ENCODE results near the gene VPS50. TPM values are rescaled to one million over a fixed set of nuclear protein-coding genes. Genes with fewer than 3 reads are reported as not detected.

VPS50 gene
- total and polyA plus RNA-seq, 8 donors, result 2.3 to 48.5 (median 6.3) TPM

- Histone ChIP-seq H3K9me3 (peaks cover 0 to 19% (median 10%) of the 10 kb centered on the region in 4 donors), H3K27ac (no peak overlapping the region), H3K36me3 (no peaks in the 10 kb centered on the region), H3K4me3 (no peak overlapping the region), H3K4me1 (no peaks in the 10 kb centered on the region), H3K27me3 (no peaks in the 10 kb centered on the region)
- TF ChIP-seq, protein P1, sequence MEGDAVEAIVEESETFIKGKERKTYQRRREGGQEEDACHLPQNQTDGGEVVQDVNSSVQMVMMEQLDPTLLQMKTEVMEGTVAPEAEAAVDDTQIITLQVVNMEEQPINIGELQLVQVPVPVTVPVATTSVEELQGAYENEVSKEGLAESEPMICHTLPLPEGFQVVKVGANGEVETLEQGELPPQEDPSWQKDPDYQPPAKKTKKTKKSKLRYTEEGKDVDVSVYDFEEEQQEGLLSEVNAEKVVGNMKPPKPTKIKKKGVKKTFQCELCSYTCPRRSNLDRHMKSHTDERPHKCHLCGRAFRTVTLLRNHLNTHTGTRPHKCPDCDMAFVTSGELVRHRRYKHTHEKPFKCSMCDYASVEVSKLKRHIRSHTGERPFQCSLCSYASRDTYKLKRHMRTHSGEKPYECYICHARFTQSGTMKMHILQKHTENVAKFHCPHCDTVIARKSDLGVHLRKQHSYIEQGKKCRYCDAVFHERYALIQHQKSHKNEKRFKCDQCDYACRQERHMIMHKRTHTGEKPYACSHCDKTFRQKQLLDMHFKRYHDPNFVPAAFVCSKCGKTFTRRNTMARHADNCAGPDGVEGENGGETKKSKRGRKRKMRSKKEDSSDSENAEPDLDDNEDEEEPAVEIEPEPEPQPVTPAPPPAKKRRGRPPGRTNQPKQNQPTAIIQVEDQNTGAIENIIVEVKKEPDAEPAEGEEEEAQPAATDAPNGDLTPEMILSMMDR (IDR thresholded peaks at IDR 0.05), result no peak
- no peak for TF ChIP-seq EP300 (IDR thresholded peaks at IDR 0.05)
- TF ChIP-seq POLR2A (IDR thresholded peaks at IDR 0.05), result no peak
- no peak for TF ChIP-seq POLR2AphosphoS5 (IDR thresholded peaks at IDR 0.05)
- intact Hi-C loops (cut with DNase I; ENCODE audit: low total_unique reads), result no loop called here
- DNase-seq, result no peak
- WGBS, 5 donors, result 72 to 82% (median 74%) methylated on average over 3 of the region's 3 CpGs
Measured at GRCh38 chr7:93409324-93409723, 177.2 kb downstream of the VPS50 start.

Other genes with a start within 250 kb of the VPS50 start
- gene SAMD9, start 114.4 kb upstream of the VPS50 start, total RNA-seq, result 10 to 100 TPM in 1 of 5 donors, 1 to 10 TPM in 3, under 1 TPM in 1; 0.58 to 11.7 (median 8.8) TPM
- 1 to 10 TPM; 1.7 to 4.1 (median 3.8) TPM for gene SAMD9, start 114.4 kb upstream of the VPS50 start, polyA plus RNA-seq
- 10 to 100 TPM in 2 of 5 donors, 1 to 10 TPM in 3; 1.7 to 30.9 (median 5.2) TPM for gene SAMD9L, start 84.0 kb upstream of the VPS50 start, total RNA-seq
- gene SAMD9L, start 84.0 kb upstream of the VPS50 start, polyA plus RNA-seq, result 1 to 10 TPM; 2.9 to 5.7 (median 3.9) TPM
- 1 to 10 TPM in 3 of 5 donors, under 1 TPM in 1, not detected in 1; 0.89 to 6.4 (median 3.3) TPM for gene HEPACAM2, start 5.9 kb upstream of the VPS50 start, total RNA-seq
- gene HEPACAM2, start 5.9 kb upstream of the VPS50 start, polyA plus RNA-seq, result 1 to 10 TPM in 2 of 3 donors, under 1 TPM in 1; 0.83 to 2.3 (median 1.2) TPM

Measured in stomach (tissue), 9 donors.